Activated CD4-positive, alpha-beta T cell treated with anti-CD3 and anti-CD28 coated beads, Interleukin-2, amount 50 U/mL, for 16 hours (primary cell): Measurements from ENCODE around the gene DDX31.
"Not testable (repeated sequence)": the region's sequence is repeated elsewhere in the genome, so short reads cannot be mapped to it uniquely, and the experiment has no call there.

Source experiments
- DNase-seq: peaks from one replicate; pipeline ENCODE4 v3.0.0-alpha.2; 2020

The DDX31 gene

DNA sequence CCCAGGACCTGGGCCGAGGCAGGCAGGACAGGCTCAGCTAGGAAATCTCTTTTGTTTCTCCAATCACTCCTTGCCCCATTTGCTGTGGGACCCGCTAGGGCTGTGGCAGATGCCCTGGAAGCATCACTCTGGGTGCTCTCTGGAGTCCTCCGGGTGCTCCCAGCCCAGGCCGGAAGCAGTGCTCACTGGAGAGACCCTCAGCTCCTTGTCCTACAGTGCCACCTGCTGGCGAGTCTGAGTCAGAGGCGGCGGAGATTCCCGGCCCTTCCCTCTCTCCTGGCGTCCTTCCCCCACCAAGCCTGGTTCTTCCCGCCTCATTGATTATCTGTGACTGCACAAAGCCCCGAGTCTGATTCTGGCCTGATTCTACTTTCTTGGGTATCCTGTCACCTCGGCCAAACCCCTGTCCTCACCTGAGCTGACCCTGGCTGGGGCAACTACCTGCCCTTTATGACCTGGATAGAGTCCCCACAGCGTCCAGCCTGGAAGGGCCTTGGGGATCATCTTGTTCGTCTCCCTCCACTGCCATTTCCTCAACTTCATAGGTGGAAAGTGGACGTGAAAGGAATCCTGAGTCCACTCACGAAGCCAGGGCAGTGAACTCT lies 94.7 kb downstream of the DDX31 start:
- DNase-seq = peak; percentile 56

- DNase-seq = no peak
Observed at GRCh38 chr9:132572921-132573320, 96.9 kb downstream of the DDX31 start.

DNA sequence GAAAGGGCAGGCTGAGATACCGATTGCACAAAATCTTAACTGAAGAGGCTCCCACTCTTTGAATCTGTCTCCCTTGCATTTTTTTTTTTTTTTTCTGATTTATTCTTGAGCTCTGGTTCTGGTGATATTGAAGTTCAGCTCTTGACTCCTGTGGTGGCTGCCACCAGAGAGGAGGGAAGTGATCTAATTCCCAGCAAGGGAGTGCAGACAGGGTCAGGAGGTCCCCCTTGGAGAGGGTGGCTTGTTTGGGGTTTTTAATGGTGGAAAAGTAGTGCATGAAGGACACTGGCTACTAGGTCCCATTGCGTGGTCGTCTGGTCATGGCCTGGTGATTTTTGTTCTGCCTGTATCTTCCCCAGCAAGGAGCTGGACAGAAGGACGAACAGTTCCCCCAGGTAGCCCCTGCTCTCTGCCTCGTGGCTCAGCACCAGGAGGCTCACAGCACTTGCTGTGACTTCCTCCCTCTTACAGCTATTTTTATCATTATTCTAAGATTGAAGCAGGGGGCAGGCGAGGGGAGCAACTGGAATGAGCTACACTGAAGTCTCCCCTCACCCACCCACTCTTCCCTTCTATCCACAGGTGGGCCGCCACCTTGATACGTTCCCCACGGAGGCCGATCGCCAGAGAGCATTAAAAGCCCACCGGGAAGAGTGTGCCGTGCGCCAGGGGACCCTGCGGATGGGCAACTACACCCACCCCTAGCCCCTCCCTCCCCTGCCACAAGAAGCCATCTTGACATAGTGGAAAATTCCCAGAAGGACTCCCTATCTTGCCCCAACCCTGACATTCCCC lies 97.8 kb downstream of the DDX31 start:
- DNase-seq = no peak

DNA sequence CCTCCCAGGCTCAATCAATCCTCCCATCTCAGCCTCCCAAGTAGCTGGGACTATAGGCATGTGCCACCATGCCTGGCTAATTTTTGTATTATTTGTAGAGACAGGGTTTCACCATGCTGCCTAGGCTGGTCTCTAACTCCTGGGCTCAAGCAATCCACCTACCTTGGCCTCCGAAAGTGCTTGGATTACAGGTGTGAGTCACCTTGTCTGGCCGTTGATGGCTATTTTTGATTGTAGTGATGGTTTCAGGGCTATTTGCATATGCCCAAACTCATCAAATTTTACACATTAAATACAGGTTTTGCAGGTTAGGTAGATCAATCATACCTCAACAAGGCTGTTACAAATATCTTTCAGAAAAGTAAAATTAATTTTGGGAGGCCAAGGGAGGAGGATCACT lies 101.0 kb downstream of the DDX31 start:
- not testable (repeated sequence) for DNase-seq

DNA sequence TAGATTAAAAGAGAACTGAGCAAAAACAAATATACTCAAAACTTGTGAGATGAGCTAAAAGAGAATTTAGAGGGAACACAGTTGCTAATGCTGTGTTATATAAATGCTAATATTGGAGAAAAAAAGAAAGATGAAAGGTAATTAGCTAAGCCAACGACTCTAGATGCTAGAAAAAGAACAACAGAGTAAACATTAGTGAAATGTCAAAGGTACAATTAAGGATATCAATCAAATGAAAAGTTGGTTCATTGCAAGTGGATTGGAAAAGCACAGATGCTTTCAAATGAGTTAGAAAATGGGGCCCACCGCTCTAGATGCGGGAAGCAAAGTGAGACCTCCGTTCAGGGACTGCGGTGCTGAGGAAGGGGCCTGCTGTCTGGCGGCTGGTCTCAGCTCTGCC lies 105.3 kb downstream of the DDX31 start:
- no peak for DNase-seq

- no peak for DNase-seq
Observed at GRCh38 chr9:132562306-132562573, 107.5 kb downstream of the DDX31 start.

DNA sequence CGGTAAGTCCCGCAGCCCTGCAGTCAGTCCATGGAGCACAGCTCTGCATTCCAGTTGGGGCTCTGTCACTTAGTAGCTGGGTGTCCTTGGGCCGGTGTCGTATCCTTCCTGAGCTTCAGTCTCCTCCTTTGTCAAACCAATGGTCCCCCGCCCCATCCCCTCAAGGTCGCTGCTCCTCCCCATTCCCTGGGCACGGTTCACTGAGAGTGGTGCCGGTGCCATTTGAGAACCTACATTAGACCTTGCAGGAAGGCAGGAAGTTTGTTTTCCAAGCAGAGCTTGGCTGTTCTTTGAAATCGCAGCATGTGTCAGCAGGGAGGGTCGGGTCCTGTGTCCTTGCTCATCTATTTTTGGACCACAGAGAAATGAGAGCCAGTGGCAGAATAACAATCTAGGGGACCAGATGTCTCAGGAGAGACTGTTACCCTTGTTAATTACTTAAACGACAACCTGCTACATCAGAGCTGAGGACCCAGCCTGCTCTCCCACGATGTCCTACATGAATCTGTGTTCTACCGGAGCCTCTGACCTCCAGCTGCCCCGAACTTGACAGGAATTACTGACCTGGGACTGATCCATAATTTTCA lies 109.1 kb downstream of the DDX31 start:
- DNase-seq = no peak

GRCh38 chr9:132559711-132560110 lies 110.1 kb downstream of the DDX31 start:
- no peak for DNase-seq

DNA sequence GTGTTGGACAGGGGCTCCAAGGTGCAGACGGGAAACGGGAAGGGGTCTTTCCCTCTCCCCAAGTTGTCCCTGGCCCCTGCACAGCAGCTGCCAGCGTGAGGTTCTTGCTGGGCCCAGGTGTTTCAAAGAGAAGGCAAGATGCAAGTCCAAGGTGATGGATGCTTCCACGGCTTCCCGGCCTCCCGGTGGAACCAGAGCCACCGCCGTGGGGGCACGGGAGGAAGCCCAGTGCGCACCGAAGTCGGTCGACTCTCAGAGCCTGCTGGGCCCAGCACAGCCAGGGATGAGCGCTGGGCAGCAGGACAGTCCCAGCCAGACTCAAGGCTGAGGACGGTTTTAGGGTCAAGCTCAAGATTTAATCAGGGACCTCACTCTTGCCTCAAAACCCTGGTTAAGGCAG lies 112.6 kb downstream of the DDX31 start:
- DNase-seq = no peak

DNA sequence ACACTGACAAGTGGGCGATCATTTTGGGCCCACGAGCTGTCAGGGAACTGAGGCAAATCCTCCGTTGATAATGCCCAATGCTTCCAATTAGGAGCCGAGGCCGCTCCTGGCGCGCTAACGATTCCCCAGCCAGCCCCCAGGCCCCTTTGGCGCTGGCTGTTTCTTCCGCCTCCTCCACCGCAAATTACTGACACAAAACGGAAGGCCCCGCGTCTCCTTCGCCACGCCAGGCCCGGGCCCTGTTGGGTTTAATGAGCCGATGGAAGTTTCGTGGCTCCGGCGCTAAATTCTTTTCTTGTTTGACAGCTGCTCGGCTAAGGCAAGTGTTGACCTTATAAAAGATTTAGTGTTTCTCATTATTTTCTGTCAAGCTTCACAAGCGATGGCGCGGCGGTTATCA lies 113.1 kb downstream of the DDX31 start:
- no peak for DNase-seq

DNA sequence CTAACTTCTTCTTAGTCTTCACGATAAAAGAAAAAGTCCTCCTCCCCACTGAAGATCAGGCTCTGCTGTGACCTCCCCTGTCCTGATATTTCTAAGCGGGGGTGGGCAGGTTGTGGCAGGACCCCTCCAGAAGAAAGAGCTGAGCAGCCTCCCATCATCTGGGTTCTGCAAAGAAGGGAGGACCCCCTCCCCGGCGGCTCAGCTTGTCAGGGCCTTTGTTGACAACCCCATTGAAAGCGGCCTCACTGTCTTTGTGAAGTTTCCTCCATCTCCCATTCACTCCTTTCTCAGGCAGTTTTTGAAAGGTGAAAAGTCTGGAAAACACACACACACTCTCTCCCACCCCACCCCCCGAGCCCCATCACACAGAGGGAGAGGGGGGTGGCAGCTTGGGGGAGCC lies 113.5 kb downstream of the DDX31 start:
- no peak for DNase-seq

DNA sequence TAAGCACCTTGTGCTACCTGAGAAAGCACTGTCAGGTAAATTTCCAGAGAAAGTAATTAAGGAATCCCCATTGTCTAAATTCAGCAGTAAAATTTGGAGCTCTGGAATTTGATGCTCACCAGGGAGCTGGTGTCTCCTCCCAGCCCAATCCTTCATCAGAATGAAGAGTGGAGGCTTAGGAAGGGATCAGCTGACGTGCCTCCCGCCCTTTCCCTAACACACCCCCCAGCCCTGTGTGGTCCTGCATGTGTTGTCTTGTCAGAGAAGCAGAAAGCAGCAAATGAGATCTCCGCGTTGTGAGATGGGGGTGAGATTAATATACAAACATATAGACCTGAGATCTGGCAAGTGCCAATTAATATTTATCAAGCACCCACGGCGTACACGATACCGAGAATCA lies 114.3 kb downstream of the DDX31 start:
- no peak for DNase-seq

DNA sequence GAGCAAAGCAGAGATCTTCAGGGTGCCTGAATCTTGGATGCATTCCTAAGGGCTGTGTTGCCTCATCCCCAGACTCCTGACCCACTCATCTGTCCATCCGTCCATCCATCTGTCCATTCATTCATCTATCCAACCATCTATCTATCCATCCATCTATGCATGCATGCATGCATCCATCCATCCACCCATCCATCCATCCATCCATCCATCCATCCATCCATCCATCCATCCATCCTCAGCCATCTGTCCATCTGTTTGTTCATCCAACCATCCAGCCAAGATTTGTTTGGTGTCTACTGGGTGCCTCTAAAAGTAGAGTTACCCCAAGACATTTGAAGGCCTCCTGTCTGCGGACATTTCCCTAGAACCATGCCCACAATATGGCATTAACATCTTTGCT lies 115.0 kb downstream of the DDX31 start:
- DNase-seq = no peak

- DNase-seq = no peak
Observed at GRCh38 chr9:132552041-132552440, 117.7 kb downstream of the DDX31 start.

DNA sequence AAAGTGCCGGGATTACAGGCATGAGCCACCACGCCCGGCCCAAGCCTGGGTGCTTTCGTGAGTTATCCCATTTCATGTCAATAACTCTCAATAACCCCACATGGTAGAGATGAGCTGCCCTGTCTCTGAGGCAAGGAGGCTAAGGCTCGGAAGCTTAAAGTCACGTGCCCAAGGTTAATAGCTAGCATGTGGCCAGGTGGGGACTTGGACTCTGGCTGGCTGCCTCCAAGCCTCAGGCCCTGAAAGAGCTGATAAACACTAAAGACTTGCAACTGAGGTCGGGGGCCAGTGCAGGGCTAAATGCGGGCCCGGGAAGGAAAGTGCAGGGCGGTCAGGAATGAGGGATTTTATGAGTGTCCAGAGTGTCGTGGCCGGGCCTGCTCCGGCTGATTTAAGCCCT lies 118.2 kb downstream of the DDX31 start:
- no peak for DNase-seq

DNA sequence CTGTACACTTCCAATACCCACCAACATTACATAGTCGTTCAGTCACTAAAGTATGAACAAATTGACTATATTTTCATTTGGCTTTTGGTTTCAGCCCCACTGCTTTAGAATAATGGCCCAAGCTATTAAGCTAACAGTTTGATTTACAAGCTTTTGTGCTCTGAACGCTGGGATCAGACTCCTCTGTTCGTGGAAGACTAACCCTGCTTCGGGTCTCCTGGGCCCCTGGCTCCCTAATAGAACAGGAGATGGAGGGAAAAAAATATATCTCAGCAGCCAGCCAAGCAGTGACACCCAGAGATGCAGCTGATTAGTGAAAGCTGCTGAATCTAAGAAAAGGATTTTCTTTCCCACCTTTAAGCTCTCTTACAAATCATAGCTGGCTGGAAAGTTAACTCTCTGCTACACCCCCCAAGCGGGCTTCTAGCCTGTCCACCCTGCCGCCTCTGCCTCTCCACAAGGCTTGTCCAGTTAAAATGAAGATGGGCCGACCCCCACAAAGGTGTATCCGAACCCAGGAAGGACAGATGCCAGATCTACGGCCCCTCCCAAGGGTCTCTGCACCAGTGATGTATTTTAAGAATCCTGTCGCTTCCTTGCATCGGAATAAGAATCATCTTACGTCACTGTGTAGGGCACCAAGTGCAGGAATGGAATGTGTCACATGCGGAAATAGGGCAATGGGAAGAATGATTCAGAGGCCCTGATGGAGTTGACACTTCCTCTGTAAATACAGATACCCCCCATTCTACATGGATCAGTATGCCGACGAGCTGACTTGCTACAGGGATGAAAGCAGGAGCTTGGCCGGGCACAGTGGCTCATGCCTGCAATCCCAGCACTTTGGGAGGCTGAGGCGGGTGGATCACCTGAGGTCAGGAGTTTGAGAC lies 120.8 kb downstream of the DDX31 start:
- no peak for DNase-seq

DNA sequence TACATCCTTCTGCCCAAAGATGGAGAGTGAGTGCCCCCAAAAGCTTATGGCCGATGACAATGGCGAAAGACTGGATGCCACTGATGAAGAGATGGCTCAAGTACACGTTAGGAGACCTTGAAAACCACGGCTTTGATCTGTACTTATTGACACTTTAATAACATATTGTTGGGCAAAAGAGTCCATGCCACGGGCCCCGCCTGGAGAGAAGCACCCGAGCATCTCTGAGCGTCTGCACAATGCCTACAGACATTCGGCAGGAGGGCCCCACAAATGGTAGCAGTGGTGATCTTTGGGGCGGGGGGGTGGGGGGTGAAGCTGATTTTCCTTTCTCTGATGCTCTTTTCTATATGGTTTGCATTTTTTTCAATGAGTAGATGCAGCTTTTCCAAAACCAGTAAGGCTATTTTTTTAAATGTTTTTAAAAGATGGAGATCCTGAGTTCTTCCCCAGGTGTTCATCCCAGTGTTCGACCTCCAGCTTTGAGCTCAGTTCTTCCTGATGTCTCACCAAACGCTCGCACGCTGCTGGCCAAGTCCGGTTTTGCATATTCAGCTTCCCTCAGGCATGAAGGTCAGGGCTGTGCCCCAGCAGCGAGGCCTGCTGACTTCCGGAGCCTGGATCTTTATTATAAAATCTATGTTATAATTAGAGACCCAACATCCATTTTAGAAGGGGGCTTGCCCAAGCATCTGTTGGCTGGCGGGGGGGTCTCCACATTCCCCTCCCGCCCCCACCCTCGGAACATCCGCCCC lies 121.6 kb downstream of the DDX31 start:
- no peak for DNase-seq

DNA sequence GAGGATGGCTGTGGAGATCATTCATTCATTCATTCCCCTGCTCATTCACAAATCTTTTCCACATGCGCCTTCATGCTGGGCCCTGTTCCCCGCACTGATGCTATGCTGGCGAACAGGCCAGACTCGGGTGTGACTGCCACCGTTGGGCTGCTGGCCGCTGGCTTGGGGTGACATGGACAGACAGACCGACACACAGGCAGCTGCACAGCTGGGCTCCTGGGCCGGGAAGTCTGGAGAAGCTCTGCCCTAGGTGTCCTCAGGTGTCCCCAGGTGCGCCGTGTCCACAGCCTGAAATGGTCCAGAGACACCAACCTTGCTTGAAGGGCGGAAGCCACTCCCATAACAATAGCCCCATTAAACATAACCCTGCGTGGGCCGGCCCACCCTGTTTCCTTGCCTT lies 122.3 kb downstream of the DDX31 start:
- DNase-seq = no peak

DNA sequence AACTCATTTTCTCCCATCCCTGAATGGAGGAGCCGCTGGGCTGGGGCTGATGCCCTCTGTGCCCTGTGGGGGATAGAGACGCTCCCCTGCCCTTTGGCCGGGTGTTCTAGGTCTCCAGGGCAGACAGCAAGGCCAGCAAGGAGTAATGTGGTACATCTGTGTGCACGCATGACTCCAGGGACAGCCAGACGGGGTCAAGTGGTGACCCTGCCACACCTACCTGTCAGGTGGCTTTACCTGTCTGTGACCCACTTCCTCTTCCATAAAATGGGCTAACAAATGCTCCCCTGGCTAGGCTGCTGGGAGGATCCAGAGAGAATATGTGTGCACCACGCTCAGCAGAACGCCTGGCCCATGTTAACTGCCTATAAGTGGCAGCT lies 122.7 kb downstream of the DDX31 start:
- no peak for DNase-seq

GRCh38 chr9:132546148-132547051 lies 123.4 kb downstream of the DDX31 start:
- no peak for DNase-seq

DNA sequence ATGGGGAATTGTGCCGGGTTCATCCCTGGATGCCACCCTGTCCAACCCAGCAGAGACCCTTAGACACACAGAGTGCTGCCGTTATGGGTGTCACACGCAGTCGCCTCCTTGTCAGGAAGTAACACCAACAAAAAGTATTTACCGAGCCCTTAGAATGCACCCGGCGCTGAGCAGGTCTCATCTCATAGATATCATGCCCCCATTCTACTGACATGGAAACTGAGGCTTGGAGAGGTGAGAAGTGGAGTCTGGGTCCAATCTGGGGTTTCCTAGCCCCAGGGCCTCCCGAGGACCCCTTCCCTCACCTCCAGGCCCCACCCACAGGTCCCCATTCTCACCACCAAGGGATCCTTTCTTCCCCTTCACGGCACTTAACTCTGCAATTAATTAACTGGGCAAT lies 124.2 kb downstream of the DDX31 start:
- no peak for DNase-seq

DNA sequence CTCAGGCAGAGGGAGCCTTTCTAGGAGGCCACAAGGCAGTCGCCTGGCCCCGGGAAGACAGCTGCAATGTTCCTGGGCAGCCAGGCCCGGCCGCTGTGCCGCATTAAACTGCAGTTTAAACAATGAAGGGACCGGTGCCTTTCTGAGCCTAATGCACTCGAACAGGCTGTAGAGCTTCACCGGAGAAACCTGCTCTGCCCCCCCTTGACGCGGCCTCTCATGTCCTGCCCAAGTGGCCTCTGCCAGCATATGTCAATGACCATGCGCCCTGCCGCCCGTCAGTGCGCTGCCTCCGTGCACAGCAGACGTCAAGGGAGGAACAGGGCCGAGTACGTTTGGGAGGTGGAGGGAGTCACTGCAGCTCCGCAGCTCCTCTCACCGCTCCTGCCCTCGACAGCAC lies 125.8 kb downstream of the DDX31 start:
- no peak for DNase-seq
